GM21526 (cell line): ENCODE data around the gene ZNF132.
A peak's percentile ranks its signal among the peaks of the same experiment; 100 is the strongest.

Source experiments
- ATAC-seq: cut with Tn5 transposase; IDR thresholded peaks from one replicate; pipeline ENCODE4 v1.9.1; 2021; ENCODE audit warnings: moderate library complexity; ENCODE audit not compliant: unreplicated experiment, low FRiP score

Gene ZNF132

DNA sequence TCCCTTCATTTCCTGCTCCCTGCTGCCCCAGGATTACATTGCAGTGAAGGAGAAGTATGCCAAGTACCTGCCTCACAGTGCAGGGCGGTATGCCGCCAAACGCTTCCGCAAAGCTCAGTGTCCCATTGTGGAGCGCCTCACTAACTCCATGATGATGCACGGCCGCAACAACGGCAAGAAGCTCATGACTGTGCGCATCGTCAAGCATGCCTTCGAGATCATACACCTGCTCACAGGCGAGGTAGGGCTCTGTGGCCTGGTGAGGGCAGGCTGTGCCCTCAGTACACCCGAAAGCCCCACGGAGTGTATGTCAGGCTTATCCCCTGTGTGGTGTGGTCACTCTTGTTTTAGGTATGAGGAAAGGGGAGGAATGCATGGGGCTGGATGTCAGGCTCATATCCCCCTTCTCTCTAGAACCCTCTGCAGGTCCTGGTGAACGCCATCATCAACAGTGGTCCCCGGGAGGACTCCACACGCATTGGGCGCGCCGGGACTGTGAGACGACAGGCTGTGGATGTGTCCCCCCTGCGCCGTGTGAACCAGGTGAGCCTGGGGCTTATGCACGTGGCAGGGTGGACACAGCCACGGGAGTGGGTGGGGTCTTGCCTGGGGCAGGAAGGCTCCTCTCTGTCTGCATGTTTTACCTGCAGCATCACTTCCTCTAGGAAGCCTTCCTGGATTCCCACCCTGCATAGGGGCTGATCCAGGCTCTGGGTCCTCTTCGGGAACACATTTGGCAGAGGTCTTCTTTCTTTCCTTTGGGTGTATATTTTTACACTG, 46.8 kb downstream of the ZNF132 start:
- ATAC-seq, result no peak

- no peak for ATAC-seq
Observed at GRCh38 chr19:58388175-58388526, 51.8 kb downstream of the ZNF132 start.

DNA sequence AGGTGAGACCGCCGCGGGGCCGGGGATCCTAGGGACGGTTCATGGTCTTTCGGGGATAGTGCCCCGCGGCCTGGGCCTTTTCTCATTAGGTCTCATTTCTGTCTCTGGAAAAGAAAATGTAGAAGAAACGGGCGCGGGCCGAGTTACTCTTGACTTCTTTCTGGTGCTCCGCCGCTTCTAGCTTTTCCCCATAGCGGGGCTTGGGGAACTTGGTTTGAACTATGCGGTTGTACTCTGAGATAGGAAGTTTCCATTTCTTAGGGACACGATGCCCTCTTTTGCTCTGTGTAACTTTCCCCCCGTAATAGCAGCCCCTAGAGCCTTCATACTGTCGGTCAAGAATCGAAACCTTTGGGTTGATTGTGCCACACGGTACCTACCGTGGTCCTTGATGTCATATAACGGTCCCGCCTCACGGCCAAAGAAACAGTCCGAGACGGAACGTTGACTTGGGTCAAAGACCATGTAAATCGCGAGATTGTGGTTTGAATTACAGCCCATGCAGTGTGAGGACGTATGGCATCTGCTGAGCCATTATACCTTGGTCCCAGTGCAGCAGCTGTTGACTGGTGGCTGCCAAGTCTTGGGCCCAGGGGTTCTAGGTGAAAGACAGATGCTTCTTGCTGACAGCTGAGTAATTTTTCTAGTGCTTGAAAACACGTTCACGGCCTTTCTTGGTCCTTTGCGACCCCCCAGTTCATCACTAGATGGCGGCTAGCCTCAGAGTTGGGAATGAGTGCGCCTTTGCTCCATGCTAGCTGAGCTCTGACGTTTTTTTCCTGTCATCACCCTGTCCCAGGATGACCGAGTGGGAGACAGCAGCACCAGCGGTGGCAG, 52.4 kb downstream of the ZNF132 start:
- no peak for ATAC-seq

GRCh38 chr19:58386576-58387337, 53.2 kb downstream of the ZNF132 start, which contains the start of gene RPS5:
TSS of gene RPS5 (plus strand) at chr19:58387269. CDS start at chr19:58388138, 869 bp downstream.
- ATAC-seq, result peak; percentile 74

GRCh38 chr19:58385891-58386575, 53.9 kb downstream of the ZNF132 start:
- ATAC-seq, result no peak

DNA sequence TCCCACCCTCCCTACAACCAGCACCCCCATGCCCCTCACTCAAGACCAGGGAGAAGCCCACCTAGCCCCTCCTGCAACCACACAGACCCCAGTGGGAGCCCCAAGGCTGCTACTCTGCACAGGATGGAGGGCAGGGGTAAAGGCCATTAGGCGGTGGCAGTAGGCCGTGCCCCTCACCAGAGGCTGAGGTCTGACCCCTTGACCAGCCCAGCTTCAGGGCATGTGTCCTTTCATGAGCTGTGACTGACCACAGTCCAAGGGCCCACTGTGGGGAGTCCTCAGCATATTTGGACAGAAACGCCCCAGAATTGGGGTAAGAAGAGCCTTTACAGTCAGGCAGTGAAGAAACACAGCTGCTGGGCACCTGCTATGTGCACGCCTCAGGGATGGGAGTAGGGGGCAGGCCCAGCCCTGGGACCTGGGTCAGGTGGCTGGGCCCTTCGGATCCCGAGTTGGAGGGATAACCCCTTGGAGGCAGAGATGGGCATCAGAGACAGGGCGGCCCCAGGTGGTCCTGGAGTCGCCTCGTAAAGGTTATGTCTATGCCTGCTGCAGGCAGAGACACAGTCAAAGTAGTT, 54.6 kb downstream of the ZNF132 start:
- no peak for ATAC-seq

- ATAC-seq, result no peak
Observed at GRCh38 chr19:58382997-58383603, 56.9 kb downstream of the ZNF132 start.
